DMS114 treated with DMSO at 0.1 percent for 48 hours (cell line): Measurements from ENCODE around the gene CDC20B.
A peak's percentile ranks its signal among the peaks of the same experiment; 100 is the strongest.

Source experiments
- DNase-seq: peaks from one replicate; lab custom pipeline; 2025; ENCODE audit not compliant: unreplicated experiment; lab: John Stamatoyannopoulos, UW

CDC20B gene, protein sequence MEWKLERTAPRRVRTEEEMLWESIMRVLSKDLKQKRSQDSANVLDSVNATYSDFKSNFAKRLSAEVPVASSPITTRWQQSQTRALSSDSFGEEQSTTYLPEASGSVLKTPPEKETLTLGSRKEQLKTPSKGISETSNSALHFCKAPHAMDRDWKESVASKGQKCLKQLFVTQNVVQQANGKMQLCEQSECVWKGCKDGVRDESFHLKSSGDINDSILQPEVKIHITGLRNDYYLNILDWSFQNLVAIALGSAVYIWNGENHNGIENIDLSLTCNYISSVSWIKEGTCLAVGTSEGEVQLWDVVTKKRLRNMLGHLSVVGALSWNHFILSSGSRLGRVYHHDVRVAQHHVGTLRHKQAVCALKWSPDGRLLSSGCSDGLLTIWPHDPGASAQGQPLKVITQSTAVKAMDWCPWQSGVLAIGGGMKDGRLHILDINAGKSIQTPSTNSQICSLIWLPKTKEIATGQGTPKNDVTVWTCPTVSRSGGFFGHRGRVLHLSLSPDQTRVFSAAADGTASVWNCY

DNA sequence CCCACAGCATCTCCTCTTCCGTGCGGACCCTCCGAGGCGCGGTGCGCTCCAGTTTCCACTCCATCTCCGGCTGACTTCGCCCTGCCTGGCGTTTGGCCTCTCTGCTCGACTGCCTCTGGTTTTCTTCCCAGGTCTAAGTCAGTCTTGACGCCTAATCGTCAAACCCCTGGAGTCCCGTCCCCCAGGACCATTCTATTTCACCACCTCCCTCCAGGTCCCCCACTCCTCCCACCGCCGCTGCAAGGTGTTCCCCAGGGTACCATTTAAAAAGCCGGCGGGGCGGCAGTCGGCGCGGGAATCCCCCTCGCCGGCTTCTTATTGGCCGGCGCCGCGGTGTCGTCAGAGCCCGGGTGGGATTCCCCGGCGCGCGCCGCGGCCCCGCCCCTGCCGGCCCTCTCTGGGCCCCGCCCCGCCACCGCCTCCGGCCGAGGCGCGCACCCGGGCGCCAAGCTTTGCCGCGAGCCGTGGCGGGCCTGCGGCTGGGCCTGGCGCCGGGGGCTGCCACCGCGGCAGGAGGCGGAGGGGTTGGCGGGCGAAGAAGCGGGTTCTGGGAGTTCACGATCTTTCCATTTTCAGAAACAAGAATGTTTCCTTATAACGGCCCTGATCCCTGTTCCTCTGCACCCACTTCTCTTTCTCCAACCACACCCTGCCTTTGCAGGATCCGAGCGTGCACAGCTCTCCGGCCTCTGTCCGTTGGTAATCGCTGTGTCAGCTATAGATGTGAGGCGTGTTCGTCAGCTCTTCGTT lies at the start of gene CDC20B:
TSS of gene CDC20B (minus strand) at position 241 of the 750 bp plus-strand sequence. CDS start at position 64, 177 bp downstream.
- DNase-seq = peak; percentile 38

DNA sequence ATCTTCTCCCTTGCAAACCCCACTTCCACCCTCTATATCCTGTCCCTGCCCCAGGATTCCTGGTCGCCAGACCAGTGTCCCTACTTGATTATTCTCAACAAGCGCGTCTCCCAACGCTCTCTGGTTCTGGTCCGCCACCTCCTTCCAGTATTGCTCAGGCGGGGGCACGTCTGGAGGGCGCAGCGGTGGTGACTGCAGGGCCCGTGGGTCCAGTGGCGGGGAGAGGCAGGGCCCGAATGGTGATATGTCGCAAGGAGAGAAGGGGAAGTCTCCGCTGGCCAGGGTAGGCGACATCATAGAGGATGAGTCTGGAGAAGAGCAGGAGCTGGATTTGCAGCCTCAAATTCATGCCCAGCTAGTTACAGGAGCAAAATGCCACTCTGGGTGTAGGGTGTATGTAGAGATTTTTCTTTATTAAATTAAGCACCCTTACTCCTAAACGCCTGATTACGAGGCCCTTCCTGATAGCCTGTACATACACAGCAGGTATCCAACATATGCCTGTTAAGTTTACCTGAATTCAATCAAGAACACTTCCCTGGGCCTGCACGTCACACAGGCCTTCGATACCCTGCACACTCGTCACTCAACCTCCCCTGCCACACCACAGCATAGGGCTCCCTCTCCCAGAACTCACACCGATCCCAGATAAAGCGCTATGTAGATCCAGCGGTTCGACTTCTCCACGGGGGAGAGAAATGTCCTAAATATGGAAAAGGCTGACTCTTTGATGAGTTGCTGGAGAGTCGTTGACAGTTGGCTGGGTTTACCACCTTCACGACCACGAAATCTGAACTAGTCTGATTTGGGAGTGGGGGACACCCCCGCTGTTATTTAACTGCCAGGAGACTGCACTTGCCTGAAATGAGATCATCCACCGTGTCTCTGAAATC lies 49.4 kb upstream of the CDC20B start:
- no peak for DNase-seq

DNA sequence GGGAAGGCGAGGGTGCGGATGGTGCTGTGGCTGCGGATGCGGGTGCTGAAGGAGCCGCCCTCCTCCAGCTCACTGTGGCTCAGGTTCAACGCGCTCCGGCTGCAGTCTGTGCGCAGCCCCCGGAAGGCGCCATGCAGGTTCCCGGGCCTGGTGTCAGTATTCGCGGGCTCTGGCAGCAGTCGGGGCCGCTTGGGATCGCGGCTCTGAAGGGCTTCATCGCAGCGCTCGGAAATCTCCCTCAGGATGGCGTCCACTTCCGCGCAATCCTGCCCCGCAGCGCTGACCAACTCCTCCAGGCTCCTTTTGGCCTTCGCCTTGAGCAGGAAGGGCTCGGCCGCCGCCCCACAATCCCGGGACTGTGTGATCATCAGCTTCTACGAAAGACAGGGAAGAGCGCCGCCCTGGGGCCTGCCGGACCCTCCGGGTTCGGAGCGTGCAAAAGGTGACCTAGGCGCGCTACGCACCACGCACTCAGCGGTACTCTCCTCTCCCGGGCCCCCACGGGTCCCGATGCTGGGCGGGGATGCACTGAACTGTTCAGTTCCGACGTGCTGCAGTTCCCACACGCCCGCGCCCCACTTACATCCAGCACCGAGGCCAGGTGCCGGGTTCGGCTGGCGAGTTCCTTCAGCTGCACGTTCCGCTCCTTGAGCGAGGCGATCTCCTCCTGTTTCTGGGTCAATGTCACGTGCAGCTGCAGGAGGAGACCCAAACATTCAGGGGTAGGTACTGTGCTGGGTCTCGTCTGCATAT lies 47.6 kb upstream of the CDC20B start:
- no peak for DNase-seq

DNA sequence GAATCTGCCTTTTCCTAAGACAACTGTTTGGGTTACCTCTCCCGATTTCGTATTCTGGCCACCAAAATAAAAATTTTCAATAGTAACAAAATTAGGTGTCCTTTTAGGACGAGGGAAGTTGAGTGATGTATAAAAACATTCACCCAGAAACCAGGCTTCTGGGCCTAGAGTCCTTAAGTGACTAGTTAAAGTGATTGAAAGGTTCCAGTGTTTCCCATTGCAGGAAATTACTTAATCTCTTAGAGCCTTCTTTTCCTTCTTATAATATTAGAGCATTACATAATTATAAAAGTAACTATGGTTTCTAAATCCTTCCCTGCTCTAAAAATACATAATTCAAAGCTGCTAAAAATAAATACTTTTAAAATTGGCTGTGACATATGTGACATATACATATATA lies 46.8 kb upstream of the CDC20B start:
- no peak for DNase-seq

DNA sequence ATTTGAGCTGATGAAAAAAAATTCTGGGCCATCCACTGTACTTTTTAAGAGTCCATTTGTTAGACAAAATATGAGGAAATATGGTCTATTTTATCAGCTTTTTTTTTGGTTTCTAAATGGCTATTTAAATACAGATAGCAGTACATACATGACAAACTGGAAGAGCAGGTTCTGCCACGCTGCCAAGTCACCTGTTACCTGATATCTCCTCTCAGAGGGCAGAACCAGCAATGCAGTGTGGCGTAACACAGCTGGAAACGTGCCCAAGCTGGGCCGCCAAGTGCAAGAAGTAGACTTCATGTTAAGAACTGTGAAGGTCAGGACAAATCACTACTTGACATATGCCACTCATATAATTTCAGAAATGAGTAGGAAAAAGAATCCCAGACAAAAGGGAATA lies 46.0 kb upstream of the CDC20B start:
- DNase-seq = no peak

DNA sequence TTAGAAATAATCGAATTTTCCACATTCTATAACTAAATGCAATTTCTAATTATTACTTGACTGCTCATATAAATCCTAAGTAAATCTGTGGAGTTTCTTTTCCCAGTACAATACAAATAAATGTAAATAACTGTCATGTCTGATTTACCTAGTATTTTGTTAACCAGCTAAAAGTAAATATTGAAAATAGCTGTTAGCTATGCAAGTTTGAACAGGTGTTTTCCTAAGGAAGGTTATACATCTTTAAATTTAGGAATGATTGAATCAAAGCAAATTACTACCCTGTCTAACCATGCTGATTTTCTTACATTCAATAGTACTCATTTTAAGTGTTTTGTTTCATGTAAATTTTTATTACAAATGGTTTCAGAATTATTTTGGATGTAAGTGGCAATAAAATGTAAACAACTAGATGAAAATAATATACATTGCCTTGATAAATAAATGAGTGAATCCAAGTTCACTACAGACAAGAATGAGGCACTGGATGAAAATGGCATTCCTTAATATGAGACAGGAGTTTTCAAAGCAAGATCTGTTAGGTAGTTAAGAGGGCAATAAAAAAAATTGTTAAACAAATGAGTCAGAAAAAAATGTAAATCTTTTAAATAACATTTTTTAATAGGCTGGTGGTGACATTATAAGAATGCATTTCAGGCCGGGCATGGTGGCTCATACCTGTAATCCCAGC lies 38.4 kb upstream of the CDC20B start:
- no peak for DNase-seq

DNA sequence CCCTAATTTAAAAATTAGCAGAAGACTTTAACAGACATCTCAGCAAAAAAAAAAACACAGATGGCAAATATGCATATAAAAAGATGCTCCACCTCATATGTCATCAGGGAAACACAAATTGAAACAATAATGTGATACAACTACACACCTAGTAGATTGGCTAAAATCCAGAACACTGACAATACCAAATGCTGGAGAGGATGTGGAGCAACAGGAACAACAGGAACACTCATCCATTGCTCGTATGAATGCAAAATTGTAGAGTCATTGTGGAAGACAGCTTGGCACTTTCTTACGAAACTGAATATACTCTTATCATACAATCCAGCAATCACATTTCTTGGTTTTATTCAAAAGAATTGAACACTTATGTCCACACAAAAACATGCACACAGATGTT lies 32.0 kb upstream of the CDC20B start:
- no peak for DNase-seq

DNA sequence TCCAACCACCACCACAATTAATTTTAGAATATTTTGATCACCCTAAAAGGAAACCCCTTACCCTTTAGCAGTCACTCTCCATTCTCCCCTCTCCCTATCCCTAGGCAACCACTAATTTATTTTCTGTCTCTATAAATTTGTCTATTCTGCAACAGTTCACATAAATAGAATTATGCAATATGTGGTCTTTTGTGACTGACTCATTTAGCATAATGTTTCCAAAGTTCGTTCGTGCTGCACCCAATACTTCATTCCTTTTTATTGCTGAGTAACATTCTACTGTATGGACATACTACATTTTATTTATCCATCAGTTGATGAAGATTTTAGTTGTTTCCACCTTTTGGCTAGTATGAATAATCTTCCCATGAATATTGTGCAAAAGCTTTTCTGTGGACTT lies 18.2 kb upstream of the CDC20B start:
- DNase-seq = no peak

DNA sequence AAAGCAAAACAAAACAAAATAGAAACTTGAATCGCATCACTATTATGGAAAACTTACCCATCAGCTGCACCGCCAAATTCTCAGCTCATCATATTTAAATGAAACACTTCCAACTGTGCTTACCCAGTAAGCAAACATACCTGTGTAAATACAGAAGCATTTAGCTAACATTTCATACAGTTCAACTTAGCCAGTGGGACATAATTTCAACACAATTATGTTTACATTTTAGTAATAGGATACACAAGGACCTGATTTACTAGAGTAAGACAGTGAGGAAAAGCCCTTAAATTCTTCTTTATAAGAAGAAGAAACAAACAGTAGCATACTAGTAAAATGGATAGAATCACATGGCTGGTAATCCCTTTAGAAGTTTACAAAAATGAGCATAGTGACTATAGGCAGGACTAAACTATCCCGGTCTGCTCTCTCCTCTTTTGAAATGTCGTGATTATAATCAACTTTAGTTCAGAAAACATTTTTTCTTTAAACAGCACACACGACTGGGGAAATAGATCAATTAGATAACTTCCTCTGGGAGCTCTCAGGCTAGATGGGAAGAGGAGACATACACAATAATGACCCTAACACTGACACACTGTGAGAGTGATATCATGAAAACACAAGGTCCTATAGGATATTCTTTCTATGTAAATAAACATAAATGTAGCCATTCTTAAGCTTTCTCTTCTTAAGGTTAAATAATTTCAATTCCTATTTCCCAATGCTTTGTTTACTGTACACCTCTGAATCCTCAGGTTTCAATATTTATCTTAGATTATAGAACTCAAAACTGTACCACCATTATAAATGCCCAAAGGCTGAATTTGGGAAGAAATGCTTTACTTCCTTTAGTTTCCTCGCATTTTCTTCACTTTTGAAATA lies 15.9 kb upstream of the CDC20B start:
- no peak for DNase-seq

DNA sequence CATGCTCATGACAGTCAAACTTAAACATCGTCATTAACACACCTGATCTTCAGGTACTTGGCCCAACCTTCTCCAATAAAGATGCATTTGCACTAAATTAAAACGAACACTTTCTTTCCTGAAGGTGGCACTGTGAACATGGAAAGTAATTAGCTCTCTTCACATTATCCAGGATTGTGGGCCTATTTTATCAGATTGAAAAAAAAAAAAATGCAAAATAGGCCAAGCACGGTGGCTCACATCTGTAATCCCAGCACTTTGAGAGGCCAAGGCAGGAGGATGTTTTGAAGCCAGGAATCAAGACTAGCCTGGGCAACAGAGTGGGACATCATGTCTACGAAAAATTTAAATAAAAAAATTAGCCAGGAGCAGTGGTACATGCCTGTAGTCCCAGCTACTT lies 14.4 kb upstream of the CDC20B start:
- DNase-seq = peak; percentile 18

DNA sequence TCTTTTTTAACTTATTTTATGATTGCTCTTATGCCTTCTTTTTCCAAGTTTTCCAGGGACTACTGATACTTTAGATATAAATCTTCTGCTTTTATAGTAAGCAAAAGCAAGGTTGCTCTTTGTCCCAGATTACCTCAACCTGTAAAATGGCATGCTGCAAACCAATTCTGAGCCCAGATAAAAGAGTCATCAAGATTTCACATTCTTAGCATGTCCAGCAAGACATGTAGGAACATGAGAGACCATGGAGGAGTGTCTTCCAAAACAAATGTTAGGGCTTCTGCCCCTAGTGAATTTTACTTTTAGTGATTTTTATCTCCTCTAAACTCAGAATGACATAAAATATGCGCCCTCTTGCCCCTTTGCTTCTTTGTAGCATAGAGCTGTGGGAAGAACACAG lies 7.0 kb upstream of the CDC20B start:
- DNase-seq = no peak

DNA sequence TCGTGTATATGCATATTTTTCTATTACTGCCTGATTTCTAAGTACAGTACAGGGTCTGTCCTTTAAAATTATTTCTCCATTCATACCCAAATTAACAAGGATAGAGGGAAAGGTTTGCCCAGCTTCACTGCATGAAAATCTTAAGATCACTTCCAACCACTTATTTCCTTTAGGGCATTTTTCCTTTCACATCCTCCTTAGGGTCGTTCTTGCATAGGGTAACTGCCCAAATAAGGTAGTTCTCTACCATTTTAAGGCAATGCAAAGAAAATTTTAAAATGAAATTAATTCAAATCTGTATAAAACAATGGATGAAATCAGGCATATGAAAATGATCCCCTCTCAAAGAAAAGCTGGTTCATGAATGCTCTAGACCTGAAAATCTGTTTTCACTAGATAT lies 4.1 kb upstream of the CDC20B start:
- no peak for DNase-seq

DNA sequence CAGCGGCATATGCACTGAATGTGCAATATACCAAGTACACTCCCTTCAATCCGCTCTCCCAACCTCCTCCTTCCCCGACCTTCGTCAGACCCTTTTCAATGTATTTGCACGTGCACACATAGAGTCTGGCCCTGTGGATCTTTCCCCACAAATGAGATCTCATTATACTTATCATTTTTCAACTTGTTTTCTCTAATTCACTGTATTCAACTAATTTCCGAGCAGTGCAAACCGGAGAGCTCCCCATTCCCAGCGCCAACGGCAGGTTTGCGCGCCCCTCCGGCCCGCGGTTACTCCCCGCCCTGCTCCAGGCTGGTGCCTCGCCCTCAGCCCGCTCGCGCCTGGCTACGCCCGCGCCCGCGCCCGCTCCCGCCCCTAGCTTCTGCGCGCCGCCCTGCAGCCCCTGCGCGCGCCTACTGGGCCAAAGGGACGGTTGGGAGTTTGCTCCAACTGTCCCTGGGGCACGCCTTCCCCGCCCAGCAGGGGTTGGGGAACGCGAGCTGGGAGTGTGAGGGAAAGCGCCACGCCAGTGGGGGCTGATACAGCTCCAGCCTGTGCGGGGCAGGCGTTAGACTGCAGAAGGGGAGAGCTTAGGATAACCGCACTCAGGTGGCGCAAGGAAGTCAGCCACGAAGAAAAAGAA lies 3.3 kb upstream of the CDC20B start:
- peak; percentile 43 for DNase-seq

DNA sequence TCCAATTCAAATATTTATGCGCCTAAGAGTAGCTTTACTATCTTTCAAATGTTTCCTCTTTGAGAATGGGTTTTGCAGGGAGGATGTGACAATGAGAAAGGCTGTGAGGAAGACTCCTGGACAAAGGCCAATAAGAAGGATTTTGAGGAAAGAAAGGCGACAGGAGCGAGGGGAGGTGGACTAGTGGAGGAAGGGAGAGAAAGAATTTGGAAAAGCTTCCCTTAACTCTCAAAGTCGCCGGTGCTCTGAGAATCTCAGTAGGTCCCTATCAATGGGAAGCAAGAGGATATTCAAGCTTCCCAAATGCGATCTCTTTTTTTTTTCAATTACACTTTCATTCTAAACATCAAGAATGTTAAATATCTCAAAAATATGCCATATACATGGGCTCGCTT lies 2.8 kb upstream of the CDC20B start:
- no peak for DNase-seq

DNA sequence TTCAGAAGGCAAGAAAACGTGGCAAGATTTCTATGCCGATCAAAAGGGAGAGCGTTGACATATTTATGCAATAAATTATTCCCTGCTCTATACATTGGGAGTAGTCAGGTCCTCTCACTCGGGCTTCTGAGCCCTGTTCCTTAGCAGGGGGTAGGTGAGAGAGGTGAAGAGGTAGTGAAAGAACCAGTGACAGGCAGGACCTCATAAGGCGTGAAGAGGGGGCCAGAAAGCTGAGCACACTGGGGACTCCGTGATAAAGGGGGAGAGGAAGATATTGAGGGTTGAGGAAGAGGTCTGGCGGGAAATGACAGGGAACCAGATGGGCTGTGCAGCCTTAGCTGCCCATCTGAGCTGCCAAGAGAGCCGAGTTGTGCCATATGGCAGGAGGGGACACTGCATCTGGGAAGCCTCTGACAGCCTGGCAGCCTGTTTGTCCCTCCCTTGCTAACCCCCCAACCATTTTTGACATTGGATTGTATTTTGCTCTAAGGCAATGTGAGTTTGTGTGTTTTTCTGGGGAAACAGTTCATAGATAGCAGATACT lies 782 bp upstream of the CDC20B start:
- no peak for DNase-seq

DNA sequence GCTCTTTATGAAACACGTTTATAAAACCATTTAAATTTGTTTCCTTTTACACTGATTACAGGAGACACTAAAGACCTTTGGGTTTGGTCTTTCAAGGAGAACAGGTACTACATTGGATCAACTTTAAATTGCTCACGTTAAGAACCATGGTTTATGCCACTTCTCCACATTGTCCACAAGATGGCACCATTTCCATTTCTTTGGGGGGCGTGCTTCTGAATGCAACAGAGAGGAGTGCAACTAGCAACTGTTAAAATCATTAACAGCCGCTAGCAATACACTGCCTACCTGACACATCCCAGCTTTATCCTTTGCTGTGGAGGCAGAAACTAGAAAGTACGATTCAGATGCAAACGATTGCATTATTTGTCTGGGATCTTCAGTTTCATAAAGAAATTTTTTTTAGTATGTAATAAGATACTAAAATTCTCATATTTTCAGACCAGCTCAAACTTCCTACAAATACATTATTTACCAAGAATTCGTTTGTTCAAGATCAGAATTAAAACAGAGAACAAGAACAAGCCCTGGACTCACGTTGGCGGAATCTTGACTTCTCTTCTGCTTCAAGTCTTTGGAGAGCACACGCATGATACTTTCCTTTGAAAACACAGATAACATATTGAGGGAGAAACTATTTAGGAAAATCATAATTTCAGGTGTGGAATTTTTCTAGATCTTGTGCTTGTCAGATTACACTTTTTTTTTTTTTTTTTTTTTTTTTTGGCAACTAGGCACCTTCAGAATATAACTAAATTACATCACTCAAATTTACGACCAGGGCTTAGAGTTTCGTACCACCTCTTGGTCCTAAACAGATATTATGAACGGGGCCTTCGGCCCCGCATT lies 702 bp downstream of the CDC20B start:
- peak; percentile 71 for DNase-seq

DNA sequence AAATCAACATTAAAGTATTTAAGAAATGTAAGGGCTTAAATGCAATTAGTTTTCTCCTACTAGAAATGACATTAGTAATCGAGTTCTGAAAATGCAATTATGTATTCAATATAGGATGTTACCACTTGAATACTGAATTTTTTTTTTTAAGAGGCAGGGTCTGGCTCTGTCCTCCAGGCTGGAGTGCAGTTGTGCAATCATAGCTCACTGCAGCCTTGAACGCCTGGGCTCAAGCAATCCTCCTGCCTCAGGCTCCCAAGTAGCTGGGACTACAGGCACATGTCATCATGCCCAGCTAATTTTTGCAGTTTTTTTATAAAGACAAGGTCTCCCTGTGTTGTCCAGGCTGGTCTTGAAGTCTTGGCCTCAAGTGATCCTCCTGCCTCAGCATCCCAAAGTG lies 1.5 kb downstream of the CDC20B start:
- DNase-seq = no peak
